HG03175 (cell line): ENCODE results near the gene ATP2B1.
A peak's percentile ranks its signal among the peaks of the same experiment; 100 is the strongest.

Source experiments
- ATAC-seq: cut with Tn5 transposase; IDR thresholded peaks from one replicate; pipeline ENCODE4 v1.9.1; 2021; ENCODE audit warnings: mild to moderate bottlenecking, moderate library complexity; ENCODE audit not compliant: unreplicated experiment

Gene ATP2B1

DNA sequence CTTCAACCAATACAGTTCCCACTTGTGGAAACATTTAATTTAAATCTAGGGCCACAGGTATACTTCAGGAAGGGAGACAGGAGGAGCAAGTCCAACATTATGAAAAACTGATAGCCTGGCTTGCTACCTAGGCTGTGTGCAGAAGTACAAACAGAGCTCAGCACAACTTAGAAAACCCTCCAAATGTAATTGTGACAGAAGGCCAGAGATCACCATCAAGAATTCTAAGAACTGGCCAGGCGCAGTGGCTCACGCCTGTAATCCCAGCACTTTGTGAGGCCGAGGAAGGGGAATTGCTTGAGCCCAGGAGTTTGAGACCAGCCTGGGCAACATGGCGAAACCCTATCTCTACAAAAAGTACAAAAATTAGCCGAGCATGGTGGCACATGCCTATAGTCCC lies 14.1 kb downstream of the ATP2B1 start:
- no peak for ATAC-seq

DNA sequence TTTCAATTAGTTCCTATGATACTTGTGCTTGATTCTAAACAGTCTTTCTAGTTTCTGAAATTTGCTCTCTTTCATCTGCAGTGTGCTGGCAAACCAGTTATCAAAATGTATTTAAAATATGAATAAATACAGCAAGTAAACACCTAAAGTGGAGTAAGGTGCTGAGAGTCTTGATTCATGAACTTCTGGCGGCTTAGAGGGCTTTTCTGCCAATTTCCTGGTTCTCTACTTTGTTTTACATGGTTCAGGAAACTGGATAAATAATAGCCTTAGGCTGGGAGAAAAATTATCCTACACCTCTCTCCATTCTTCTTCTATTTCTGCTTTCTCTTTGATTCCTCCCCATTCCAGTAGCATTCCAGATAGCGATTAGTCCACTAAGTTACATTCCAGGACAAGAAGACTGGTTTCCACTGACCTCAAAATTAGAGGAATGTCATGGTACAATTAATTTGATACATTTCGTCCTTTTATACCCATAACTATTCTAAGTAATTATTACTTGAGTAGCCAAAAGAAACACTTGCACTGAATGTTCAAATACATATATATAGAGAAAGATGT lies 14.9 kb downstream of the ATP2B1 start:
- no peak for ATAC-seq

DNA sequence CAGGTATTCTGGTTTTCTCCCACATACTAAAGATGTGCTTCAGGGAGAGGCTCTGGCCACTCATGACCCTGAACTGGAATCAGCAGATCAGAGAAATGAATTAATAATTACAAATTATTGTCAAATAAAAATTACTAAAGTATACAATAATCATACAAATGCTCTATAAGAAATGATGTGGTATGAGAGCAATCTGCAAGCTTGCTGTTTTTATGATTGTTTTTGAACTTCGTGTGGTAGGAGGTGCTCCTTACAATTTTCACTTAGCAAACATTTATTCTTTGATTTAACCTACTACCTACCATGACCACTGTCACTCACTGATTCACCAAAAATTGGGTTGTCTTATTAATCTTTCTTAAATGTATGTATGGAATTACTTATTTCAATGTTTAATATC lies 16.2 kb downstream of the ATP2B1 start:
- no peak for ATAC-seq

DNA sequence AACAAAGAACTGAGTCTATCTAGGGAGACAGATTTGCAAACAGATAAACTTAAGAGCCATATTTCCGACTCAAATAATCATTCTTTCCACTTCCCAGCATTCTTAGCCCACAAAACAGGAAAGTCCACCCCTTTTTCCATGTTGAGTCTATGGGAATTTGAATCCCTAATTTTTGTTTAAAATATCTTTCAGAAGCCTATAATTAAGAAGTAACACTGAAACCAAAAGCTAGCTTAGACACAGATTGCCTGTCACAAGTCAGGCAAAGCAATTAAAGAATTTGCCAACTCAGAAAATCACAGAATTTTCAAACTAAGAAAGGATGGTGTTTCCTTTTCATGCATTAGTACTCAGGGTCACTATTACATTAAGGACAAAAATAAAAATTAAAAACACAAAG lies 17.0 kb downstream of the ATP2B1 start:
- ATAC-seq, result no peak

DNA sequence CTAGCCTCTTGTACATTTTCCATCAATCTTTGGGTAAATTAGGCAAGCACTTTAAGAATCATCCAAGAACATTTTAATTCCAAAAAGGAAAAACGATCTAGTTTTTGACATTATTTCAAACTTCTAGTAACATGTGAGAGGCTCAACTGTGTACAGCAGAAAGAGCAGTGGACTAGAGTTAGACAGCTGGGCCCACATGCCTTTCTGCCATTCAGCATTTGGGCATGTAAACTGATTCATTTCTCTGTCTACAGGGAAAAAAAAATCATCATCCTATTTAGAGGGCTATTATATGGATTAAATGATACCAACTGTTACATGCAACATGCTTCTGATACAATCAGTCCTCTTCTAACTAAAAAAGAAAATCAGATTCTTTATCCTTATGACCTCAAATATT lies 17.7 kb downstream of the ATP2B1 start:
- no peak for ATAC-seq

DNA sequence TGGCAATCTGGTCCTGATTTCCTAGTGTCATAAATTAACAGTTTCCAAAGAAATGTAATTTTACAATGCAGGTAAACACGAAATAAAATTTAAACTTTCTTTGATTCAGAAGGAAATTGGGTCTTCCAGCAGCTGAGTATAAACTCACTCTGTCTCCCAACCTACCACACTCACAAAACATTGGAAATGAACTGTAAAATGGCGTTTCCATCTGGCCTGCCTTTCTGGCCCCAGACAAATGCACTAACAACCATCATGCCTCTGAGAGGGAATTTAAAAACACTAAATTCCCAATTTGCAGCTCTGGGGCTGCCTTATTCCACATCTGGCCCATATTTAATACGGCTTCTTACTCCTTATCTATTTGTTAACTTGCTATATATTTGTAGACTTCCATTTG lies 19.3 kb downstream of the ATP2B1 start:
- no peak for ATAC-seq

DNA sequence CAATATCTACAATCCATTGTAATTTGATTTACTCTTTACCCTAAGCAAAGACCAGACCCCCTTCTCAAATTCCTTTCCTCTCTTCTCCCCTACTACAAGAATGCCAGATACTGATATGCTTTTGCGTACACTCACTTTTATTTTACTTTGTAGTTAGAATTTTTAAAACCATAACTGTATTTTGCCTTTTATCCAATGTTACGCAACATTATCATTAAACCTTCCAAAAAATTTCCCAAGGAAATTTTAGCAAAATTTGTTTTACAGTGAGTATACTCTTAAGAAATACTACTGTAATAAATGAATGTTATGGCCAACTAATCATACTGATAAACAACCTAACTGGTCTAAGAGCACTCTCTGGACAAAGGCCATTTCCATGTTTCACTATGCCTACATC lies 22.3 kb downstream of the ATP2B1 start:
- ATAC-seq, result no peak

DNA sequence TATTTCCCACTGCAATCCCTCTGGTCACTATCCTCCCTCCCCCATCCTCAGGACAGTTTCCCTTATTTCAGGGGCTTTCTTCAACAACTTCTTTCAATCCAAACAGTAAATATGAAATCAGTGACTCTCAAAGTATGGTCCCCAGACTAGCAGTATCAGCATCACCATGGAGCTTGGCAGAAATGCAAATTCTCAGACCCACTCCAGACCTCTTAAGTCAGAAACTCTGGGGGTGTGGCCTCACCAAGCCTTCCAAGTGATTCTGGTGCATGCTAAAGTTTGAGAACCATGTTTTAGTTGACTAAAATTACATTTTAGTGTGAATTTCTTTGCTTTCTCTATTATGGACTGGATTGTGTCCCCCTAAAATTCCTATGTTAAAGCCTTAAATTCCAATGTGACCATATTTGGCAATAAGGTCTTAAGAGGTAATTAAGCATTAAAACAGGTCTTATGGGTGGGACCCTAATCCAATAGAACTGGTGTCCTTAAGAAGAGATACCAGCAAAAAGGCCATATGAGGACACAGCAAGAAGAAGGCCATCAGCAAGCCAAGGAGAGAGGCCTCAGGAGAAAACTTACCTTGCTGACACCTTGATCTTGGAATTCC lies 23.2 kb downstream of the ATP2B1 start:
- no peak for ATAC-seq

DNA sequence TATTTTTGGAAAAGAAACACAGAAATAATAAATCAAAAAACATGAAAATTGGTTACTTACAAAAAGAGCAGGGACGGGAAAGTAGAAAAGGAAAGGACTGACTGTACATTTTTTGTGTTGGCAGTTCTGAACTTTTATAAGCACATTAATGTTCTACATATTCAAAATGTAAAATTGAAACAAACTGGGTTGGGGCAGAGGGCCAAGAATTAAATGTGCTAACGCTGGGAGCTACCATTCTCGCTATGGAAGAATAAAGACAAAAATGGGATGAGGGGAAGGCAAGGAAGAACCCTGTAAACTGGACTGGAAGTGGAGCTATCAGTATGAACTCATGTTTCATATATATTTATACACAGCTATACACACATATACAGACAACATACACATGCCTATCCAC lies 24.5 kb downstream of the ATP2B1 start:
- ATAC-seq, result no peak

DNA sequence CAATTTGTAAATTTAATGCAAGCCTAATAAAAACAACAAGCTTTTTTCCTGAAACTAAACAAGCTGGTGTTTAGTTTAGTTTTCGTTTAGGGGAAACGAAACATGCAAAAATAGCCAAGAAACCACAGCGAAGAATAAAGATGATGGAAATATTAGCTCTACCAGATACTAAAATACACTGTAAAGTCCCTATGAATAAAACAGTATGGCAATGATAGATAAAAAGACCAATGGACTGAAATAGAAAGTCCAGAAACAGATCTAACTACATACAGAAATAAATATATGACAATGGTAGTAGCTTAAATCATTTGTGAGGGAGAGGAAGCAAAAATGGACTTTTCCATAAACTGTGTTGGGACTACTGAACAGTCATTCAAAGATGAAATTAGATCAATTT lies 26.4 kb downstream of the ATP2B1 start:
- no peak for ATAC-seq

DNA sequence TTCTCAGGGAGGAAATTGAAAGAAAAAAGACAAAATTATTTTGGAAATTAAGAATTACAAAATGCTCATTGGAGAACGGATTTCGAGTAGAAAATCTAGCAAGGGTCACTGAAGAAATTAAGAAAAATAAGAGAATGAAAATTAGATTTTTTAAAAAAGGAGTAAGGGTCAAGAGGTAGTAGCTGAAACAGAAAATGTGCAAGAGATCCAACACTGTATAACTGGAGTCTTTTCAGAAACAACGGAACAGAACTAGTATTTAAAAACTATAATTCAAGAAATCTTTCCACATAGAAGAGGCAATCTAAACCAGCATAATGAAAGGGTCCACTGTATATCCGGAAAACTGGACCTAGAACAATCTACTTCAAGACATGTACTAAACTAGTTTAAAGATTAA lies 28.2 kb downstream of the ATP2B1 start:
- ATAC-seq, result no peak

DNA sequence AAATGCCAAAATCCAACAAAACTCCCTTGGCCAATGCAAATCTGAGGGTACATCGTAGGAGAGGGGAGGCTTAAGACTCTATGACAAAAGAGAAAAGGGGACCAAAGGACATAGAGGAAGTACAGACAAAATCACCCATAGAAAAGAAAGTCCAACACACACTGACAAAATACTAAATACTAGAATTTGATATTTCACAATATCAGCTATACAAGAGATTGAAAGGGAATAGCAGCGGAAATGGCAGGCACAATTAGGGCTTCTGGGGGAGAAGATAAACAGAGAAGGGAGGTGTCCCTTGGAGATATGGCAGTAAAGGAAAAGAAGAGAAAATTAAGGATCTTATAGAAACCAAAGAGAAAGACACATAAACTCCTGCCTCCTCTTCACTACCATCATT lies 29.0 kb downstream of the ATP2B1 start:
- ATAC-seq, result no peak

DNA sequence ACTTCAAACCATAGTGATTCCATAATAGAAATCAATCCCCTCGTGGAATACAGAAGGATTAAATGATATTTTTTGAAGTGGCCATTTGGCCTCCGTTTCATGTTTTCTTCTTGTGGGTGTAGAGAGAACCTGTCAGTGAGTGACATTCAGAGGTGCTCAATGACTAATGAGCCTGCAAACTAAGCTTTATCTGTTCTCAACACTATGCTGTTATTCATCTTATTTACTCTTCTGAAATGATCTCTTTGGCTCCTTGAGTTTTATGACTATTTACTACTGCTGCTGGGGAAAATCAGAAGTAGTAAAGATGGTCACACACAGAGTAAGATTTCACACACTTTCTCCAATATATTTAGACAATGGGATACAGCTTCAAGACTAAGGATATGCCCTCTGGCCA lies 30.4 kb downstream of the ATP2B1 start:
- no peak for ATAC-seq

DNA sequence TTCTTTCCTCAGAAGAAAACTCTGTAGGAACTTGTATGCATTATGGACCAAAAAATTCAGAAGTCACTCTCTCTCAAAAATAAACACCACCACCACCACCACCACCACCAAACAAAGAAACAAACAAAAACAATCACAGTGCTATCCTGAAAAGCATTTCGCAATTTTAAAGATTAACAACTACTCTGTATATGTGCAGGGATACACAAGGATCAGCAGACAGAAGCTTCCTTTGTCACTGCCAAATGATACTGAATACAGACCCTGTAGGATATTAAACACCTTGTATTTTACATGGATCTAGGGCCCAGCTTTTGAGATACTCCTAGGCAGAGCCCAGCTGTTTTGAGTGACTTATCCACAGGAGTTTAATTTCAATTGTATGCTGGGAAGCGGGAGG lies 31.7 kb downstream of the ATP2B1 start:
- ATAC-seq, result no peak

DNA sequence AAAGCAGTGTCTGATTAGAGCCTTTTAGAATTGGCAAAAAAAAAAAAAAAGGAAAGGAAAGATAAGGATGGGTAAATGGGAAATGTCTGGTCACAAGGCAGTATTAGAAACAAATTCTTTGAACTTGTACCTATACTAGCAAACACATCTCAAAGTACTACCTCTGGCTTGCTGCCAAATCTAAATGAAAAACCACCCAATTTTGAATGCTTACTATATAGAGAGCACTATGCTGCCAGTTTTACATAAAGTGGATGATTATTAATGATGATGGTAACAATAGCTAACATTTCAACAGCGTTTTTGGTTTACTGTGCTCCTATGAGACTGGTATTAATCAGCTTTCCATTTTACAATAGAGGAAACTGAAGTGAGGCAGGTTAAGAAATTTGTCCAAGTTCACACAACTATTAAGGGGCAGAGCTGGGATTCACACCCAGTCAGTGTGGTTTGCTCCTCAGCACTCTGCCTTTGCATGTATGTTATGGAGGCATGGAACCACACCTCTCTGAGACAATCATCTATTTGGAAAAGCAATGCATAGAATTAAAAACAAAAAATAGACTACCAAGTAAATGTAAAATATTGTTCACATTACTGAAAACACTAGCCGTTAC lies 34.2 kb downstream of the ATP2B1 start:
- ATAC-seq, result no peak

DNA sequence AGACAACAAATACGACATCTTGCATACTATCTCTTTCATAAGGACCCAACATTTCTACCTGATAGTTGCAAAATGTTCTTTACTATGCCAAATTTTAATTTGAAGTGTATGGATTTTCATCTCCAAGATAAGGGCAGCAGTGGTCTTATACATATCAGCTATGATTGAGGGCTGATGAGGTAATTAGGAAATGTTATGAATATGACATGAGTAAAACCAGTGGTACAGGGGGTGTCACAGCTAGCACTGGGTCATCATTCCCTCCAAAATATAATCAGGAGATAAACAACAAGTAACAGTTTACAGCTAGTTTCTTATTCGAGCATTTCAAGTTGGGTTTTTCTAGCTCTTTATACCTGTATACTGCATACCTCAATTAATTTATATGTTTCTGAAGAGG lies 35.0 kb downstream of the ATP2B1 start:
- no peak for ATAC-seq

DNA sequence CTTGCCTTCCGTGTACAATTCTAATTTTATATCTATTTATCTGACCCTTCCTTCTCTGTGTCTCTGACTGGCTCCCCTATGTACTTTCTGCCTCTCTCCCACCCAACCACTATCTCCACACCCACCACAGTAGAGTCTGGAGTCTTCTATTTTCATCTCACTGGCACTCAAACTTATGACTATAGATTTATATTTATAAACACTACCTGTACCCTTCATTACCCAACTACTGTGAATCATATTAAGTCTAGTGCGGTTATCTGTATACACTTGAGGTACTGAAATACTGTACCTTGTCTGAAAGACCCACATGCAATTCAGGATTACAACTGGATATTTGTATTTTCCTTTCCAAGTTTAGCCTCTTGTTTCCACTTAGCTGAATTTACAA lies 36.1 kb downstream of the ATP2B1 start:
- ATAC-seq, result no peak

DNA sequence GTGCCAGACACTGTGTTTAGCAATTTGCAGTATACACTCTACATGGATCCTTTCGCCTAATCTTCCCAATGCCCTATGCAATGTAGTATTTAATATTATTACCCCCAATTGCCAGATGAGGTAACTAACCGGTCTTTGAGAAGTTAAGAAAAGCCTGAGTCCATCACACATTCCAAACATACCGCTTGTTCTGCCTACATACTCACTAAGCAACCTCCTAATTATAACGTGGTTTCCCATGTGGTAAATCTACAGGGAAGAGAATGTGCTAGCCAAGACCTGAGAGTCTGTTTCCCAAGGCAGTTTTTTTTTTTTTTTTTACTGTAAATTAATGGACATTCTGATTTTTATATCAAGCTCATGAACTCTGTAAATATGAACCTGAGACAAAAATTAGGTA lies 37.2 kb downstream of the ATP2B1 start:
- no peak for ATAC-seq

DNA sequence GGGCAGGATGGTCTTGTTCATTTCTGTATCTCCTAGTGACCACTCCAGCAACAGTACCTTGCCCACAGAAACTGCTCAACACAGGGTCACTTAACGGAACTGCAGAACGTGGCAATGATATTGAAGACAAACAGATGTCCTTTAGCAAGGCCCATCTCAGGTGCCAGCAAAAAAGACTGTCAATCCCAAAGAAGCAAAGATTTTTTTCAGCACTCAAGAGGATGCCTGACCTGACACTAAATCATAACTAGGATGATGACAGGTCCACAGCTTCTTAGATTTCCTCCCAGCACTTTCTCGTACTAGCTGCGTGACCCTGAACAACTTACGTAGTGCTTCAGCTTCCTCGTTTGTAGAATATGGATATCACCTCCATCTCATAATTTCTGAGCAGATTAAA lies 39.4 kb downstream of the ATP2B1 start:
- no peak for ATAC-seq

DNA sequence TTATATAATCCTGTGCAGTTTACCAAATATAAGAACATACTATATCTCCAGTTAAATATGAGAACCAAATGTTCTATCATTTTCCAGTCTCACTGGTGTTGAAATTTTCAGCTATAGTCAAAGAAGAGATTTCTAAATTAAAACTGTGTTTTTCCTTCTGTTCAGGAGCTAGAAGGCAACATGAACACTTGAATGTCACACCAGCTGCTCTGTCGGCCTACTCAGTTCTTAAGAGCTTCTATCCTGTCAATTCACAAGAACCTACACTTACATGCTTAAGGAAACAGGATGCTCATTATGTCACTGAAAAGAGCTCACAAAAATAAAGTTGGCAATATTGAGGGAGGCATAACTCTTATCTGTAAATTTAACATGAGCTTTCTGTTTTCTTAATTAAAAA lies 43.1 kb downstream of the ATP2B1 start:
- no peak for ATAC-seq

DNA sequence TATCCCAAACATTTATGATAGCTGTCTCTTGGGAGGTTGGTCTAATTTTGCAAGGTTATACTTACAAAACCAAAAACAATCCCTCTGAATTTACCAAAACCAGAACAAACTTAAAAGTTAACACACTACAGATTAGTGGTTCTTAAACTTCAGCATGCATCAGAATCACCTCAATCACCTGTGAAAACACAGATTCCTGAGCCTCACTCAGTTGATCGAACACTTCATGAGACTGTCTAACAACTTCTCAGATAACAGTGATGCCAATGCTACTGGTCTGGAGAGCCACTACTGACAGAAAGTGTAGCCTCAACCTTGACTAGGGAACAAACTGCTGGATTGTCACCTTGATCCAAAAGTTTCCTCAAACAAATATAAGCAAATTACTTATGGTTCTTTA lies 44.2 kb downstream of the ATP2B1 start:
- ATAC-seq, result no peak

DNA sequence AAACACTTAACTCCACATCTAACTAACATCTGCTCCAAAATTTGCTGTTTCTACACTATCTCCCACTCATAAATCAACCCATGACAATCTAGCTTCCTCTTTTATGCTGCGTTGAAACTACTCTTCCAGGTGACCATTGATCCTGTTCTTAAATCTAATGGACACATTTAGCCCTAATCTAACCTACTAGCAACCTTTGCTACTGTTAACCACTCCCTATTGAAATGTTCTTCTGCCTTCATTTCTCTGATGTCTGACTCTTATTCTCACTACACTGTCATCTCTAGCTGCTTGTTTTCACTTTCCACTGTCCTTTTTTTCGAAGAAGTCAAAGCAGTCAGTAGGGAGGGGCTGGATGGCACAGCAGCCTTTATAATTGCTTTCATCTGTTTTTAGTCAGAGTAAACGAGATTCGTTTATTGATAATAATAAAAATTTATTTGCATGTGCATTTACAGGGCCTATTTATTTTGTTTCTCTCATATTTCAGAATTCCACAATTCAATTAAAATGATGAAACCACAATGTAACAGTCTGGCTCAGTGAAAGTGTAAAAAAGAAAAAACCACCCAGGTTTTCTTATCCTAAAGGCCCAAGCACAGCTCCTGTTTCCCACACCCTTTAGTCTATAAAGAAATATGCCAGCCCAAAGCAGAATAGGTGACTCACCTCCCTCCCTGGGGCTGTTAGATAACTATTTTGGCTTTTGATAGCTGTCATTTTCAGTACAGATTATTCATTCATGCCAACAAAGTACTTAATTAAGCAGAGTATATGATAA lies 44.9 kb downstream of the ATP2B1 start:
- ATAC-seq, result peak; percentile 71
